SK-MEL-5 (cell line): Measurements from ENCODE around the gene SMYD2. TPM values are rescaled to one million over a fixed set of nuclear protein-coding genes. Genes with fewer than 3 reads are reported as not detected.

ENCODE experiments used
- DNase-seq: peaks from one replicate; pipeline ENCODE4 v3.0.0-alpha.2; 2016; ENCODE audit warnings: low read depth, low spot score
- in situ Hi-C: cut with HindIII; loops from 2 replicates; pipeline ENCODE4 v1.10.0; 2016; ENCODE audit warnings: low sequenced_read_pairs, high pct_unique_total_duplicates, low pct_unique_long_range_greater_than_20kb
- total RNA-seq: library from RNA; depleted of rRNA; stranded (reverse); fragments of >200 nt; shearing (Covaris generic); gene quantifications from 2 replicates; pipeline ENCODE4 v1.2.3, GENCODE V29; 2014

Gene SMYD2
- total RNA-seq, 1 experiment from 2014 or later: 56.3 TPM

- in situ Hi-C loops: no loop called here
- no peak for DNase-seq
Measured at GRCh38 chr1:214317300-214317699, 36.3 kb downstream of the SMYD2 start.

GRCh38 chr1:214317734-214318133 is 36.8 kb downstream of the SMYD2 start:
- DNase-seq: no peak
- in situ Hi-C loops: no loop called here

GRCh38 chr1:214318356-214318755 is 37.4 kb downstream of the SMYD2 start:
- no peak for DNase-seq
- in situ Hi-C loops: no loop called here

- DNase-seq: no peak
- in situ Hi-C loops: no loop called here
Measured at GRCh38 chr1:214318956-214319736, 38.2 kb downstream of the SMYD2 start.

GRCh38 chr1:214319938-214320337 is 39.0 kb downstream of the SMYD2 start:
- in situ Hi-C loops: no loop called here
- DNase-seq: no peak

GRCh38 chr1:214321705-214322453 is 40.9 kb downstream of the SMYD2 start:
- no peak for DNase-seq
- in situ Hi-C loops: no loop called here

- no peak for DNase-seq
- in situ Hi-C loops: loop anchor here (25.0 kb wide), 1 partner anchor 262 kb away; no protein-coding TSS in a partner anchor
Measured at GRCh38 chr1:214324896-214325800, 44.2 kb downstream of the SMYD2 start.

- DNase-seq: no peak
- in situ Hi-C loops: loop anchor here (25.0 kb wide), 1 partner anchor 261 kb away; no protein-coding TSS in a partner anchor
Measured at GRCh38 chr1:214326406-214326805, 45.4 kb downstream of the SMYD2 start.

GRCh38 chr1:214327514-214327913 is 46.6 kb downstream of the SMYD2 start:
- no peak for DNase-seq
- in situ Hi-C loops: loop anchor here (25.0 kb wide), 1 partner anchor 260 kb away; no protein-coding TSS in a partner anchor

GRCh38 chr1:214328770-214329469 is 48.0 kb downstream of the SMYD2 start:
- peak; percentile 77 for DNase-seq

GRCh38 chr1:214329470-214330220 is 48.7 kb downstream of the SMYD2 start:
- in situ Hi-C loops: loop anchor here (25.0 kb wide), 1 partner anchor 258 kb away; no protein-coding TSS in a partner anchor
- no peak for DNase-seq

More at GRCh38 chr1:214328770-214329469, 48.0 kb downstream of the SMYD2 start:
- in situ Hi-C loops: loop anchor here (25.0 kb wide), 1 partner anchor 258 kb away; no protein-coding TSS in a partner anchor

- no peak for DNase-seq
- in situ Hi-C loops: loop anchor here (25.0 kb wide), 1 partner anchor 257 kb away; no protein-coding TSS in a partner anchor
Measured at GRCh38 chr1:214330222-214330621, 49.3 kb downstream of the SMYD2 start.

GRCh38 chr1:214330715-214331114 is 49.8 kb downstream of the SMYD2 start:
- no peak for DNase-seq
- in situ Hi-C loops: loop anchor here (25.0 kb wide), 1 partner anchor 257 kb away; no protein-coding TSS in a partner anchor

GRCh38 chr1:214331180-214331579 is 50.2 kb downstream of the SMYD2 start:
- no peak for DNase-seq
- in situ Hi-C loops: loop anchor here (25.0 kb wide), 1 partner anchor 256 kb away; no protein-coding TSS in a partner anchor

- peak; percentile 70 for DNase-seq
- in situ Hi-C loops: loop anchor here (25.0 kb wide), 1 partner anchor 255 kb away; no protein-coding TSS in a partner anchor
Measured at GRCh38 chr1:214331827-214332423, 51.0 kb downstream of the SMYD2 start.
